Measurements from ENCODE around the gene IL9.

The IL9 gene

DNA sequence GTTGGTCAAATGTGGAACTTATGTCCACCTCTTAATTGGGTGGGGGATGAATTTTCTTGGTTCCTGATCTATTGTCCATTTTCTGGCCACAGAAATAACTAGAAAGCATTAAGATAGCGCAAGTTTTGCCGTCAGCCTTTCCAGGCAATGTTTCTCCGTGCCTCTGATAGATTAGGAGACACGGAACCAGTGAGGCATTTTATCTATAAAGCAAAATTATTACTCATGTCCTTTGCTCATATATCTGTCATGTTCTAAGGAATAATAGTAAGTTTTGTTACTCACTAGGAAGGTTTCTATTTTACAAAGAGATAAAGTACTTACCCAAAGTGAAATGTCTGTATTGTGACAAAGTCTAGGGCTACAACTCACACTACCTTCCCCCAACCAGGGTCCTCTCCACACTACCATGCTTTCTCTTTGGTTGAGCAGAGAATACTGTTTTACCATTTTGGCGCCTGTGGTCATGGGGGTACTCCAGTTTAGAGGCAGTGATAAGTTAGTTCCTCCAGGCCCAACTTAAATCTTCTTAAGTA is 19.9 kb upstream of the IL9 start:
- DNase-seq (ENCODE audit: low spot score) = no peak
- TF ChIP-seq CTCF (IDR thresholded peaks at IDR 0.05; ENCODE audit: extremely low read depth, insufficient read depth, missing control alignments) = no peak
- in situ Hi-C loops (cut with MboI; ENCODE audit: low pct_unique_long_range_greater_than_20kb, low sequenced_read_pairs, unreplicated experiment) = no loop called here

DNA sequence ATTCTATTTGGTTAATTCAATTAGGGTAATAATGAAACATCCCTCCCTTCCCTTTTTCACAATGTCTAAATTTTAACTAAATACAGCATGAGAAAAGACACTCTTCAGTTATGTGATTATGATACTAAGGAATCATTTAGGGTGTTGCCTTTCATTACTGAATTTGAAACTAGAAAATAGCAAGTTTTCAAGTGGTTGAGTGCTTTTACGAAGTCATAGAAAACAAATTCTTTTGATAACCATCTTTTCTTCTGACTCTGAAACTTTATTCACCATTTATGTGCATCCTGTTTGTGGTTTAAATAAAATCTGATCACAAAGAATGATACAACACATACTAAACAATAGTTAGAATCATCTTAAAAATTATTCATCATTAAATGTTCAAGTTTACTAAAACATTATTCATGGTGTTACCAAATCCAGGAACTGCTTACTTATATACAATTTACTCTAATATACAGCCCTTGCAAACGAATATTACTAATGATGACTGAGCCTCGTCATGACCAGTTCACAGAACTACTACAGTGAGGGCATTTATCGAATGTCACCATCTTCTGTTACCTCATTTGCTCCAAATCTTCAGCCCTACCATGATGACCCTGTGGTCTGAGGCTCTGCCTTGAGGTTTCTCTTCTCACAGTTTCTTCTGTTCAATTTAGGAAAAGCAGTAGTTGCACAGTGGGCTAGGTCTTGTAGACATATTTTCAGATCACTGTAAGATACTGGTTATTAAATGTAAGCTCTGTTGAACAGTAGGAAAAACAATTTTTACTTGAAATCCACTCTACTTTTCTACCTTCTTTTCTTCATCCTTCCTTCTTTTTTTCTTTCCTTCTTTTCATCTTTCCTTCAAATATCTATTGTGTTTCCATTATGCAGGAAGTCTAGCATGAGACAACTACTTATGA is 18.3 kb upstream of the IL9 start:
- DNase-seq (ENCODE audit: low spot score) = no peak
- in situ Hi-C loops (cut with MboI; ENCODE audit: low pct_unique_long_range_greater_than_20kb, low sequenced_read_pairs, unreplicated experiment) = no loop called here
- no peak for TF ChIP-seq CTCF (IDR thresholded peaks at IDR 0.05; ENCODE audit: extremely low read depth, insufficient read depth, missing control alignments)

DNA sequence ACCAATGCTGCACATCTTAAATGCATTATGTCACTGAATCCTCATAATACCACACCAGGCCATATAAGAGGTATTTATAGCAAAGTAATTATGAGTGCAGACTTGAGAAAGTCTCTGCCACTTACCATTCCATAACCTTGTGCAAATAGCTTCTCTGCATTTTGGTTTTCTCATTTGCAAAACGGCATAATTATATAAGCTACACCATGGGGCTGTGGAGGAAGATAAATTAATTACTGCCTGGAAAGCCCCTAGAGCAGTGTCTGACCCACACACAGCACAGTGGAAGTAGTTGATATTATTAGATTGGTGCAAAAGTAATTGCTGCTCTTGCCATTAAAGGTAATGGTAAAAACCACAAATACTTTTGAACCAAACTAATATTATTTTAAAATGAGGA is 9.5 kb upstream of the IL9 start:
- in situ Hi-C loops (cut with MboI; ENCODE audit: low pct_unique_long_range_greater_than_20kb, low sequenced_read_pairs, unreplicated experiment) = no loop called here
- TF ChIP-seq CTCF (IDR thresholded peaks at IDR 0.05; ENCODE audit: extremely low read depth, insufficient read depth, missing control alignments) = no peak
- no peak for DNase-seq (ENCODE audit: low spot score)

- DNase-seq (ENCODE audit: low spot score) = no peak
- no peak for TF ChIP-seq CTCF (IDR thresholded peaks at IDR 0.05; ENCODE audit: extremely low read depth, insufficient read depth, missing control alignments)
- in situ Hi-C loops (cut with MboI; ENCODE audit: low pct_unique_long_range_greater_than_20kb, low sequenced_read_pairs, unreplicated experiment) = no loop called here
These were observed 6.0 kb upstream of the IL9 start for GRCh38 chr5:135901633-135902032.

DNA sequence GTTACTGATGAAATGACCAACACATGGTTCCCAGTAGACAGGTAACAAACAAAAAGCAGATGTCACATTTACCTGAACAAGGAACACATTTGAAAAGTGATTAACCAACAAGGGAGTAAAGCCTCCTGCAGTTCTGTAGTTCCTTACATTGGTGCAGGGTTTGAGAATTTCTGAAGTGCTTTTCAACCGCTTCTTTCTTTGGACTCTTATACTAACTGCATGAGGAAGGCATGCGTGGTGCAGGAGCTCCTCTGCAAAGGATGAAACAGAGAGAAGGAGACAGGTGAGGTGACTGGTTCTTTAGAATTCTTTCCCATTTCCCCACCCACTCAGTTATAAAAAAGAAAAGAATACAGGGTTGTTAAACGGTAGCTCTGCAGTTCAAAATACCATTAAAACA is 4.6 kb upstream of the IL9 start:
- no peak for DNase-seq (ENCODE audit: low spot score)
- in situ Hi-C loops (cut with MboI; ENCODE audit: low pct_unique_long_range_greater_than_20kb, low sequenced_read_pairs, unreplicated experiment) = no loop called here
- TF ChIP-seq CTCF (IDR thresholded peaks at IDR 0.05; ENCODE audit: extremely low read depth, insufficient read depth, missing control alignments) = no peak

DNA sequence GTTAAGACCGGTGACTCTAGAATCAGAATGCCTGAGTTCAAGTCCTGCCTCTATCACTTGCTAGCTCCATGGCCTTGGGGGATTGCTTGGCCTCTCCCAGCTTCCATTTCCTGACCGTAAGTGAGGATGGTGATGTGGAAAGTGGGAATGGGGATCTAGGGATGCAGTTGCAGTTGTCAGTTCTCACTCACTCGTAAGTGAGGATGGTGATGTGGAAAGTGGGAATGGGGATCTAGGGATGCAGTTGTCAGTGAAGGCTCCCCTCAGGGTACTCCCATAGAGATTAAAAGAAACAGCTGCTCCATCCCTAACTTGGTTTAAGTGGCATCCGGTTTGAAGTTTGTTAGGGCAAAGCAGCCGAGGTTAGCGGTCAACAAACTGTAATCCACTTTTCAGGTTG is 3.0 kb upstream of the IL9 start:
- no peak for DNase-seq (ENCODE audit: low spot score)
- no peak for TF ChIP-seq CTCF (IDR thresholded peaks at IDR 0.05; ENCODE audit: extremely low read depth, insufficient read depth, missing control alignments)
- in situ Hi-C loops (cut with MboI; ENCODE audit: low pct_unique_long_range_greater_than_20kb, low sequenced_read_pairs, unreplicated experiment) = loop anchor here (25.0 kb wide), 1 partner anchor 514 kb away; no protein-coding TSS in a partner anchor
